Stomach (tissue), 4 donors: ENCODE results near the gene TXLNB.

Experiments used
- EP300 ChIP-seq: sonication (generic); formaldehyde crosslinking; IDR thresholded peaks from one replicate; pipeline ENCODE4 v1.6.1; 2017; ENCODE audit warnings: antibody characterized with exemption
- POLR2A ChIP-seq, 4 donors: fragments of 450-650 bp; IDR thresholded peaks; one replicate each; pipeline ENCODE4 v1.6.1; 2016; ENCODE audit warnings: antibody characterized with exemption in 4 of 4, control low read depth in 2 of 4, mild to moderate bottlenecking in 1 of 4, moderate library complexity in 1 of 4
- TF ChIP-seq, protein P1 (sequence below), 7 experiments: fragments of 450-650 bp in 4 of 7; fragments of 200-600 bp in 3 of 7; sonication (generic) in 3 of 7; IDR thresholded peaks; one replicate each; pipeline ENCODE4 v1.5.1; 2016 to 2019; ENCODE audit warnings: antibody characterized with exemption in 7 of 7, control low read depth in 2 of 7, mild to moderate bottlenecking in 1 of 7

DNA sequence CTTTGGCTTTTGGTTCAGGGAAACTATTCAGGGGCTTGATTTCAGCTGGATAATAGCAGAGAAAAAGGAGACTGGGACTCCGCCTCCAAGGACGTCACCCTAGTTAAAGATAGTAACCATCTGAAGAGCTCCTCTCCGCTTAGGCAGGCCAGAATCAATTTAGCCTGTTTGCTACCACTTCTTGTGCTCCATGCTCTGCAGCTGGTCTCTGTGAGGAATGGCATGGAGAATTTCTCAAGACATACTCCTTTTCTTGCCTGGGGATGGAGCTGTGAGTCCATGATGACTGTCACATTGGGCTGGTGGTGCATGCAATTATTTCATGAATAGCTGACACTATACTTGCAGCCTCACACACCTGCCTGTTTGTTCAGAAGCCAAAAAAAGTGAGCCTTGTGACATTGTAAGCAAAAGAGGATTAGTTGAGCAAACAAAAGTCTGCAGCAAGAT, 61.4 kb downstream of the TXLNB start:
- TF ChIP-seq, protein P1, sequence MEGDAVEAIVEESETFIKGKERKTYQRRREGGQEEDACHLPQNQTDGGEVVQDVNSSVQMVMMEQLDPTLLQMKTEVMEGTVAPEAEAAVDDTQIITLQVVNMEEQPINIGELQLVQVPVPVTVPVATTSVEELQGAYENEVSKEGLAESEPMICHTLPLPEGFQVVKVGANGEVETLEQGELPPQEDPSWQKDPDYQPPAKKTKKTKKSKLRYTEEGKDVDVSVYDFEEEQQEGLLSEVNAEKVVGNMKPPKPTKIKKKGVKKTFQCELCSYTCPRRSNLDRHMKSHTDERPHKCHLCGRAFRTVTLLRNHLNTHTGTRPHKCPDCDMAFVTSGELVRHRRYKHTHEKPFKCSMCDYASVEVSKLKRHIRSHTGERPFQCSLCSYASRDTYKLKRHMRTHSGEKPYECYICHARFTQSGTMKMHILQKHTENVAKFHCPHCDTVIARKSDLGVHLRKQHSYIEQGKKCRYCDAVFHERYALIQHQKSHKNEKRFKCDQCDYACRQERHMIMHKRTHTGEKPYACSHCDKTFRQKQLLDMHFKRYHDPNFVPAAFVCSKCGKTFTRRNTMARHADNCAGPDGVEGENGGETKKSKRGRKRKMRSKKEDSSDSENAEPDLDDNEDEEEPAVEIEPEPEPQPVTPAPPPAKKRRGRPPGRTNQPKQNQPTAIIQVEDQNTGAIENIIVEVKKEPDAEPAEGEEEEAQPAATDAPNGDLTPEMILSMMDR (IDR thresholded peaks at IDR 0.05), result no peak
- TF ChIP-seq EP300, result no peak
- TF ChIP-seq POLR2A (IDR thresholded peaks at IDR 0.05), result no peak
